ENCODE results near the gene RNU6-1. TPM values are rescaled to one million over a fixed set of nuclear protein-coding genes. Genes with fewer than 3 reads are reported as not detected.

Gene RNU6-1
- total RNA-seq, 1 donor from 2014 or later: not detected

Other genes starting within 250 kb of the RNU6-1 start
- 0.29 and 0.65 TPM in 2 replicates for gene SKOR1, start 14.5 kb downstream of the RNU6-1 start, total RNA-seq (ENCODE audit: low replicate concordance)
- gene PIAS1, start 214.3 kb upstream of the RNU6-1 start, total RNA-seq (ENCODE audit: low replicate concordance): 56.2 and 67.2 TPM in 2 replicates

All from type B pancreatic cell (in vitro differentiated cells).